Right ventricle myocardium inferior (tissue), 1 donor: ENCODE results near the gene SON. TPM values are rescaled to one million over a fixed set of nuclear protein-coding genes. Genes with fewer than 3 reads are reported as not detected.

Experiments used
- ATAC-seq: fragments of 200-7000 bp; cut with Tn5 transposase; one replicate; pipeline ENCODE4 v1.9.1; 2020; ENCODE audit warnings: mild to moderate bottlenecking, moderate library complexity
- DNase-seq: peaks from one replicate; pipeline ENCODE4 v3.0.0; 2021; ENCODE audit errors: missing footprints
- intact Hi-C: fragments of 100-400 bp; cut with DNase I; formaldehyde crosslinking; loops from one replicate; pipeline ENCODE4 v1.11.0; 2022
- total RNA-seq: library from RNA; stranded (reverse); fragmentation: NEBNext Ultra II Directional; extraction: Animal tissue kit (Norgen Biotek cat#: 25700); gene quantifications from one replicate; pipeline ENCODE4 v1.2.1, GENCODE V29; 2021
- donor health status: DM: no; HTN: yes; CAD: no; lungs with severe emphysema.

SON gene
- total RNA-seq, 1 donor from 2014 or later, result 136 TPM

DNA sequence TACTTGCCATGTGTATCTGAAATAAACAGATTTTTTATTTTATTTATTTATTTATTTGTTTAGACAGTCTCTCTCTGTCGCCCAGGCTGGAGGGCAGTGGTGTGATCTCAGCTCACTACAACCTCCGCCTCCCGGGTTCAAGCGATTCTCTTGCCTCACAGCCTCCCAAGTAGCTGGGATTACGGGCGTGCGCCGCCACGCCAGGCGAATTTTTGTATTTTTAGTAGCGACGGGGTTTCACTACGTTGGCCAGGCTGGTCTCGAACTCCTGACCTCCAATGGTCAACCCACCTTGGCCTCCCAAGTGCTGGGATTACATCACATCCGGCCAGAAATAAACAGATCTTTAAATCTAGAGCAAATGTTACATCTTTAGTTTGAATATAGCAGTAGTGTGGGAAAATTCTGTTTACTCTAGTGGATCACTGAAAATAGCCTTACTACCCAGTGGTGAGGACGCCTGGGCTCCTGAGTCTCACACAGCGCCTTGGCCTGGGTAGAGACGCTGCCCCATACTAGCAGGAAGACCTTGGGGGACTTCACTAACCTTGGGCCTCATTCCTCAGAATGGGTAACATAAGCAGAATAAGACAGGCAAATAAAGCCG is 1.6 kb upstream of the SON start:
- DNase-seq (no peak), ATAC-seq (no peak)
- intact Hi-C loops, result loop anchor here (5.0 kb wide), 1 partner anchor 46 kb away; the partner anchor contains the start of gene DONSON

DNA sequence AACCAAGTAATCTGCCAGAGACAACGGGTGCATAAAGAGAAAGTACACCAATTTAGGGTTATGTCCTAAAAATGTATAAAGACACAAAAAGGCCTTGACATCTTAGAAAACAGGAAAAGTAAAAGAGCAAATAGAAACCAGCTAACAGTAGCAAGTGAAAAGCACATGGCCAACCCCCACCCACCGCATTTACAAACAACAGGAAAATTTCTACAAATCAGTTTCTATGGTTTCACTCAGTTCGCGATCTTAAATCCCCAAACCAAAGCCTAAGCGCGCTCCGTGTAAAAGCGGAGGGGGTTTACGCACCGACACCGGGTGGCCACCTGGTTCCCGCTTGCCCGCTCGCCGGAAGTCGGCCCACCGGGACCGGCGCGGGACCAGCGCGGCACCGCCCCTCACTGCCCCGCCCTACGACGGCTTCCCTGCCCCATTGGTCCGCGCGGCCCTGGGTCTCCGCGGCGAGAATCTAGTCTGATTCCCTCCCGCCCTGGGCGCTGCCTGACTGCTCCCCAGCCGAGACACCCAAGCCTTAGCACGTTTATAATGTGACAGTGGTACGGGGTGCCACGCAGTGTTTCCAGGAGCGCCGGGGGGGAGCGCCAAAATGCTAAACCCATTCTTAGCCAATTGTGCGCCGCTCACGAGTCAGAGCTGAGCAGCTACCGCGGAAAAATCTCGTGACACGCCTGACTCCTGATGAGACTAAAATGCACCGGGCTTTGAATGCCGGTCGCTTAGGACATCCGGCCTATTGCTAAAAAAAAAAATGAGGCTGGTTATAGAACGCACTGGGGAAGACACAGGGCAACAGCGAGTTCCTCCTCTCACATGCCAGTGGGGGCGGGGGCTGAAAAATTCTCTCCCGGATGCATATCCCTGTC is 840 bp upstream of the SON start, which contains the start of gene GART:
GART (minus strand) TSS at position 362 of the 884 bp plus-strand sequence. CDS start 2,802 bp downstream, outside the sequence.
- intact Hi-C loops, result loop anchor here (2.0 to 5.0 kb wide), 2 partner anchors 45 to 63 kb away; partner anchors contain the start of genes DONSON and TMEM50B
- ATAC-seq (peak; percentile 90), DNase-seq (peak; percentile 92)

DNA sequence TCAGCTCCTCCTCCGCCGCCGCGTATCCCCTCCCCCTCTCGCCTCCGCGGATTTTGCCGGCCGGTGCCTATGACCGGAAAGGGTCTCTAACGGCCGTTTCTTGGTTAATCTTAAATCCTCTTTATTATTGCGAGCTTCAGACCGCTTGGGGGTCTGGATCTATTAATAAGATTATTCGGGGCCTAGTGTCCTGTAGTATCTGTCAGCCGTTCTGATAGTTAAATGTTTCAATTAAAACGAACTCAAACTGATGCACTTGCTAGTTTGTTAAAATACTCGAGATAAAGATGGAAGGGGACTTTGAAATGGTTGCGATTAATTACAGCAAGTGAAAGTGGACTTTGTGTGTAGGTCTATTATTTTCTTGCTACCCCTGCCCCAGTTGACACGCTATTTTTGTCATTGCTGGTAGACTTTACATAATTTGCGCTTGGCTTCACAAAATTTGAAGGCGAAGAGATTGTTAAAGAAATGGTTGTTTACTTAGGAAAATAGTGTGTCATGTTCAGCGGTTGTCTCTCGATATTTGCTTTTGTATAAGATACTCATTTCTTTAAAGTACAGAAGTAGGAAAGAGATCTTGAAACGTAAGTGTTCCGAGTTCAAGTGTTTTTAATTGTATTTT is 779 bp downstream of the SON start:
- DNase-seq (peak; percentile 81), ATAC-seq (peak; percentile 27)
- intact Hi-C loops, result loop anchor here (2.0 to 5.0 kb wide), 2 partner anchors 44 to 65 kb away; partner anchors contain the start of genes DONSON and TMEM50B

DNA sequence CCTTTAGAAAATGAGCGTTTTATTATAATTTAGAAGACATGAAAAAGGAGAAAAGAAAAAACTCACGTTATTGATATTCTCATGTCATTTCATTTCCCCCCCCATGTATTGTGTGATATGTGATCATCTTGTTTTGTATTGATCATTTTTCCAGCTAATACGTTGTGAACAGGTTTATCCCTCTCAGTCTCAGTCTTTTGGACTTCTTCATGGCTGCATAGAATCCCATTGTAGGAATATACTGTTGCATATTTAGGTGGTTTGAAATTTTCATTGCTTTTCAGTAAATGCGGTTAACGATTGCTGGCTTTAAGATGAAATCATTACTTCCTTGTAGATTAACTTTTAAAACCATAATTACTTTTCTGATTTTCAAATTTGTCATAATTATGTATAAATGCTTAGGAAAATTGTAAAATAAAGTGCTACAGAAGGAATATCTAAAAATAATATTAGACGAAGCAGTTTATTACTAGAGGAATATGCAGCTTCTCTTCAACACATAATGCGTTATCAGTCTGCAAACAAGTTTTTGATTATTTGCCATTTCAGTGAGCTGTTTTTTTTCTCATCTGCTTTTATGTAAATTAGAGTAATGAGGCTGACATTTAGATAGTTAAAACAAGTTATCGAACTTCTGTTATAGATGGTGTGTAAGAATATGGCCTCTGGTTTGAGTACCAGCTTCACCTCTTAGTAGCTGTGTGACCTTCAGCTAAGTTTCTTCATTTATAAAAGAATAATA is 1.8 kb downstream of the SON start:
- intact Hi-C loops, result loop anchor here (5.0 kb wide), 1 partner anchor 43 kb away; the partner anchor contains the start of gene DONSON
- ATAC-seq, result no peak
- DNase-seq, result no peak

DNA sequence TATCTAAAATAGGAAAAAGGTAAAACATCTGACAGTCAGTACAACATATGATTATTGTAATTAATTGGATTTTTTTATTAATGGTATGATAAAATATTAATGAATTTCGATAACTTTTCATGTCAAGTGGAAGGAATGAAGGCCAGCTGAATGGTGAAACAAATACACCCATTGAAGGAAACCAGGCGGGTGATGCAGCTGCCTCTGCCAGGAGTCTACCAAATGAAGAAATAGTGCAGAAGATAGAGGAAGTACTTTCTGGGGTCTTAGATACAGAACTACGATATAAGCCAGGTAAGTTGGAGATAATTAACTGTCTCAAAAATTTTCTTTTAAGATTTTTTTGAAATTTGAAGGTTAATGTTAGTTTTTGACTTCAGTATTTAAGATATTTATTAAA is 3.2 kb downstream of the SON start:
- DNase-seq, result no peak
- intact Hi-C loops, result no loop called here
- no peak for ATAC-seq

DNA sequence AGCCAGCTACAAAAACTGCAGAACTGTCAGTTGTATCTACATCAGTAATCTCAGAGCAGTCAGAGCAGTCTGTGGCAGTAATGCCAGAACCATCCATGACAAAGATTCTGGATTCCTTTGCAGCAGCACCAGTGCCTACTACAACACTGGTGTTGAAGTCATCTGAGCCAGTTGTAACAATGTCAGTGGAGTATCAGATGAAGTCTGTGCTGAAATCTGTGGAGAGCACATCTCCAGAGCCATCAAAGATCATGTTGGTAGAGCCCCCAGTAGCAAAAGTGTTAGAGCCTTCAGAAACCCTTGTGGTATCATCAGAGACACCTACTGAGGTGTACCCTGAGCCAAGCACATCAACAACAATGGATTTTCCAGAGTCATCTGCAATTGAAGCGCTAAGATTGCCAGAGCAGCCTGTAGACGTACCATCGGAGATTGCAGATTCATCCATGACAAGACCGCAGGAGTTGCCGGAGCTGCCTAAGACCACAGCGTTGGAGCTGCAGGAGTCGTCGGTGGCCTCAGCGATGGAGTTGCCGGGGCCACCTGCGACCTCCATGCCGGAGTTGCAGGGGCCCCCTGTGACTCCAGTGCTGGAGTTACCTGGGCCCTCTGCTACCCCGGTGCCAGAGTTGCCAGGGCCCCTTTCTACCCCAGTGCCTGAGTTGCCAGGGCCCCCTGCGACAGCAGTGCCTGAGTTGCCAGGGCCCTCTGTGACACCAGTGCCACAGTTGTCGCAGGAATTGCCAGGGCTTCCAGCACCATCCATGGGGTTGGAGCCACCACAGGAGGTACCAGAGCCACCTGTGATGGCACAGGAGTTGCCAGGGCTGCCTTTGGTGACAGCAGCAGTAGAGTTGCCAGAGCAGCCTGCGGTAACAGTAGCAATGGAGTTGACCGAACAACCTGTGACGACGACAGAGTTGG is 7.3 kb downstream of the SON start:
- DNase-seq (no peak), ATAC-seq (no peak)
- intact Hi-C loops, result no loop called here

DNA sequence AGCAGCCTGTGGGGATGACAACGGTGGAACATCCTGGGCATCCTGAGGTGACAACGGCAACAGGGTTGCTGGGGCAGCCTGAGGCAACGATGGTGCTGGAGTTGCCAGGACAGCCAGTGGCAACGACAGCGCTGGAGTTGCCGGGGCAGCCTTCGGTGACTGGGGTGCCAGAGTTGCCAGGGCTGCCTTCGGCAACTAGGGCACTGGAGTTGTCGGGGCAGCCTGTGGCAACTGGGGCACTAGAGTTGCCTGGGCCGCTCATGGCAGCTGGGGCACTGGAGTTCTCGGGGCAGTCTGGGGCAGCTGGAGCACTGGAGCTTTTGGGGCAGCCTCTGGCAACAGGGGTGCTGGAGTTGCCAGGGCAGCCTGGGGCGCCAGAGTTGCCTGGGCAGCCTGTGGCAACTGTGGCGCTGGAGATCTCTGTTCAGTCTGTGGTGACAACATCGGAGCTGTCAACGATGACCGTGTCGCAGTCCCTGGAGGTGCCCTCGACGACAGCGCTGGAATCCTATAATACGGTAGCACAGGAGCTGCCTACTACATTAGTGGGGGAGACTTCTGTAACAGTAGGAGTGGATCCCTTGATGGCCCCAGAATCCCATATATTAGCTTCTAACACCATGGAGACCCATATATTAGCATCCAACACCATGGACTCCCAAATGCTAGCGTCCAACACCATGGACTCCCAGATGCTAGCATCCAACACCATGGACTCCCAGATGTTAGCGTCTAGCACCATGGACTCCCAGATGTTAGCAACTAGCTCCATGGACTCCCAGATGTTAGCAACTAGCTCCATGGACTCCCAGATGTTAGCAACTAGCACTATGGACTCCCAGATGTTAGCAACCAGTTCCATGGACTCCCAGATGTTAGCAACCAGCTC is 8.2 kb downstream of the SON start:
- ATAC-seq, result no peak
- DNase-seq, result no peak
- intact Hi-C loops, result no loop called here

DNA sequence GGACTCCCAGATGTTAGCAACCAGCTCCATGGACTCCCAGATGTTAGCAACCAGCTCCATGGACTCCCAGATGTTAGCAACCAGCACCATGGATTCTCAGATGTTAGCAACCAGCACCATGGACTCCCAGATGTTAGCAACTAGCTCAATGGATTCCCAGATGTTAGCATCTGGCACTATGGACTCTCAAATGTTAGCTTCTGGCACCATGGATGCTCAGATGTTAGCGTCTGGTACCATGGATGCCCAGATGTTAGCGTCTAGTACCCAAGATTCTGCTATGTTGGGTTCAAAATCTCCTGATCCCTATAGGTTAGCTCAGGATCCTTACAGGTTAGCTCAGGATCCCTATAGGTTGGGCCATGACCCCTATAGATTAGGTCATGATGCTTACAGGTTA is 8.8 kb downstream of the SON start:
- ATAC-seq (no peak), DNase-seq (no peak)
- intact Hi-C loops, result no loop called here

DNA sequence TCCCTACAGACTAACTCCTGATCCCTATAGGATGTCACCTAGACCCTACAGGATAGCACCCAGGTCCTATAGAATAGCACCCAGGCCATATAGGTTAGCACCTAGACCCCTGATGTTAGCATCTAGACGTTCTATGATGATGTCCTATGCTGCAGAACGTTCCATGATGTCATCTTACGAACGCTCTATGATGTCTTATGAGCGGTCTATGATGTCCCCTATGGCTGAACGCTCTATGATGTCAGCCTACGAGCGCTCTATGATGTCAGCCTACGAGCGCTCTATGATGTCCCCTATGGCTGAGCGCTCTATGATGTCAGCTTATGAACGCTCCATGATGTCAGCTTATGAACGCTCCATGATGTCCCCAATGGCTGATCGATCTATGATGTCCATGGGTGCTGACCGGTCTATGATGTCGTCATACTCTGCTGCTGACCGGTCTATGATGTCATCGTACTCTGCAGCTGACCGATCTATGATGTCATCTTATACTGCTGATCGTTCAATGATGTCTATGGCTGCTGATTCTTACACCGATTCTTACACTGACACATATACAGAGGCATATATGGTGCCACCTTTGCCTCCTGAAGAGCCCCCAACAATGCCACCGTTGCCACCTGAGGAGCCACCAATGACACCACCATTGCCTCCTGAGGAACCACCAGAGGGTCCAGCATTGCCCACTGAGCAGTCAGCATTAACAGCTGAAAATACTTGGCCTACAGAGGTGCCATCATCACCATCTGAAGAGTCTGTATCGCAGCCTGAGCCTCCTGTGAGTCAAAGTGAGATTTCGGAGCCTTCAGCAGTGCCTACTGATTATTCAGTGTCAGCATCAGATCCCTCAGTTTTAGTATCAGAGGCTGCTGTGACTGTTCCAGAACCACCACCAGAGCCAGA is 9.5 kb downstream of the SON start:
- ATAC-seq (peak; percentile 48), DNase-seq (no peak)

DNA sequence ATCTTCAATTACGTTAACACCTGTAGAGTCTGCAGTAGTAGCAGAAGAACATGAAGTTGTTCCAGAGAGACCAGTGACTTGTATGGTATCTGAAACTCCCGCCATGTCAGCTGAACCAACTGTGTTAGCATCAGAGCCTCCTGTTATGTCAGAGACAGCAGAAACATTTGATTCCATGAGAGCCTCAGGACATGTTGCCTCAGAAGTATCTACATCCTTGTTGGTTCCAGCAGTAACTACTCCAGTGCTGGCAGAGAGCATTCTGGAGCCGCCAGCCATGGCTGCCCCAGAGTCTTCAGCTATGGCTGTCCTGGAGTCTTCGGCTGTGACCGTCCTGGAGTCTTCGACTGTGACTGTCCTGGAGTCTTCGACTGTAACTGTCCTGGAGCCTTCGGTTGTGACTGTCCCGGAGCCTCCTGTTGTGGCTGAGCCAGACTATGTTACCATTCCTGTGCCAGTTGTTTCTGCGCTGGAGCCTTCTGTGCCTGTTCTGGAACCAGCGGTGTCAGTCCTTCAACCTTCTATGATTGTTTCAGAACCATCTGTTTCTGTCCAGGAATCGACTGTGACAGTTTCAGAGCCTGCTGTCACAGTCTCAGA is 10.3 kb downstream of the SON start:
- ATAC-seq (no peak), DNase-seq (no peak)
- intact Hi-C loops, result no loop called here

More for the DNA sequence above, 9.5 kb downstream of the SON start:
- intact Hi-C loops, result no loop called here

DNA sequence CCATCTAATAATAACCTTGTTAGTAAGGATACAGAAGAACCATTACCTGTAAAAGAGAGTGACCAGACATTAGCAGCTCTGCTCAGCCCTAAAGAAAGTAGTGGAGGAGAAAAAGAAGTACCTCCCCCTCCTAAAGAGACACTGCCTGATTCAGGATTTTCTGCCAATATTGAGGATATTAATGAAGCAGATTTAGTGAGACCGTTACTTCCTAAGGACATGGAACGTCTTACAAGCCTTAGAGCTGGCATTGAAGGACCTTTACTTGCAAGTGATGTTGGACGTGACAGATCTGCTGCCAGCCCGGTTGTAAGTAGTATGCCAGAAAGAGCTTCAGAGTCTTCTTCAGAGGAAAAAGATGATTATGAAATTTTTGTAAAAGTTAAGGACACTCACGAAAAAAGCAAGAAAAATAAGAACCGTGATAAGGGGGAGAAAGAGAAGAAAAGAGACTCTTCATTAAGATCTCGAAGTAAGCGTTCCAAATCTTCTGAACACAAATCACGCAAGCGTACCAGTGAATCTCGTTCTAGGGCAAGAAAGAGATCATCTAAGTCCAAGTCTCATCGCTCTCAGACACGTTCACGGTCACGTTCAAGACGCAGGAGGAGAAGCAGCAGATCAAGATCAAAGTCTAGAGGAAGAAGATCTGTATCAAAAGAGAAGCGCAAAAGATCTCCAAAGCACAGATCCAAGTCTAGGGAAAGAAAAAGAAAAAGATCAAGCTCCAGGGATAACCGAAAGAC is 11.6 kb downstream of the SON start:
- ATAC-seq (no peak), DNase-seq (no peak)
- intact Hi-C loops, result no loop called here

DNA sequence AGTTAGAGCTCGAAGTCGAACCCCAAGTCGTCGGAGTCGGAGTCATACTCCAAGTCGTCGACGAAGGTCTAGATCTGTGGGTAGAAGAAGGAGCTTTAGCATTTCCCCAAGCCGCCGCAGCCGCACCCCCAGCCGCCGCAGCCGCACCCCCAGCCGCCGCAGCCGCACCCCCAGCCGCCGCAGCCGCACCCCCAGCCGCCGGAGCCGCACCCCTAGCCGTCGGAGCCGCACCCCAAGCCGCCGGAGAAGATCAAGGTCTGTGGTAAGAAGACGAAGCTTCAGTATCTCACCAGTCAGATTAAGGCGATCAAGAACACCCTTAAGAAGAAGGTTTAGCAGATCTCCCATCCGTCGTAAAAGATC is 12.1 kb downstream of the SON start:
- DNase-seq (no peak), ATAC-seq (no peak)
- intact Hi-C loops, result no loop called here

DNA sequence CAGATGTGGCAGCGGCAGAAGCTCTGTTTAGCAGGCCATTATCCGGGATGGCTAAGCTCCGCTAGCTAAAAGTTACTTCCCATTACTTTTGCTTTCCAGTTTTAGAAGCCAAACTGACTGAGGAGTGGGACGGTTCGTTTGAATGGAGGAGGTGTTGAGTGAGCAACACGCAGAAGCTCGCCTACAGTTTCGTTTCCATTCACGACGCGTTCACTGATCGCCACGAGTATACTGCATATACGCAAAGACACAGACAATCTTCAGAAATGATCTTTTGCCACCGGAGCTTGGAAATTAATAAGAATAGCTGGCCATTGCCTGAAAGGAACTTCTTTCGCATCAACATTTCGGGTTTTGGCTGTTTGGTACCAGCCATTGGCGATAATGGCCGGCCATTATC is 14.6 kb downstream of the SON start:
- DNase-seq (no peak), ATAC-seq (no peak)
- intact Hi-C loops, result no loop called here

DNA sequence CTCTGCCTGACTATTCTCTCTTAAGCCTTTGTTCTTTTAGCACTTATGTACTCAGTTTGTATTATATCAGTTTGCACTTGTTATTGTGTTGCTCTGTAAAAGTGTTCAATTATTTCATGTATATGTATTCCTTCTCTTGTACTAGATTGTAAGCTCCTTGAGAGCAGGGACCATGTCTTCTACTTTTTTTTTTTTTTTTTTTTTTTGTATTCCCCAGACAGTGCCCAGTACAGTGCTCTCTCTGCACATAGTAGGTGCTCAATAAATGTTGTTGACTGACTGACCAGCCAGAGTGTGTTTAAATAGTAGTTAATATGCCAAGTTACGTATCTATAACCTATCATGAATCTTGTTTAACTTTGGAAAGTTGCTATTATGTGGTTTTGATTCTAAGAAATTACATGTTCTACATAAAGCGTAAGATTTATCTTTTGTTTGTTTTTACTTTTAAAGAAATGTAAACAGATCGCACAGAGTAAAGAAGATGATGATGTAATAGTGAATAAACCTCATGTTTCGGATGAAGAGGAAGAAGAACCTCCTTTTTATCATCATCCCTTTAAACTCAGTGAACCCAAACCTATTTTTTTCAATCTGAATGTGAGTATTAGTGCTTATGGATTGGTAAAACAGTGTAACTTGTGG is 16.1 kb downstream of the SON start:
- intact Hi-C loops, result no loop called here
- DNase-seq (no peak), ATAC-seq (no peak)
